Measurements from ENCODE around the gene ANP32E.

GRCh38 chr1:150283260-150283659 is 47.3 kb upstream of the ANP32E start:
- TF ChIP-seq CTCF (IDR thresholded peaks at IDR 0.05; ENCODE audit: insufficient read depth, low read length) (no peak), REST (IDR thresholded peaks at IDR 0.05; ENCODE audit: insufficient replicate concordance, low read depth) (no peak), POLR2AphosphoS5 (IDR thresholded peaks at IDR 0.05; ENCODE audit: low read depth) (no peak)
